Peyer's patch (tissue), 4 donors: ENCODE data around the gene SUMO3. TPM values are rescaled to one million over a fixed set of nuclear protein-coding genes. Genes with fewer than 3 reads are reported as not detected.

Source experiments
- DNase-seq, 3 donors: peaks; one replicate each; pipeline ENCODE4 v3.0.0-alpha.2; 2017 to 2019
- H3K27ac ChIP-seq, 4 donors: fragments of 200-600 bp; sonication (generic); one replicate each; pipeline ENCODE4 v1.5.1; 2016 to 2019
- H3K27me3 ChIP-seq, 2 donors: fragments of 200-600 bp; sonication (generic); one replicate each; pipeline ENCODE4 v1.5.1; 2019
- H3K36me3 ChIP-seq, 3 donors: fragments of 200-600 bp; sonication (generic); one replicate each; pipeline ENCODE4 v1.5.1; 2016 to 2019
- H3K4me1 ChIP-seq, 4 donors: fragments of 200-600 bp; sonication (generic); one replicate each; pipeline ENCODE4 v1.5.1; 2016 to 2019
- H3K4me3 ChIP-seq, 4 donors: fragments of 200-600 bp; sonication (generic); 1 replicate in 3 of 4; 2 replicates in 1 of 4; pipeline ENCODE4 v1.5.1; 2016 to 2019; ENCODE audit warnings: mild to moderate bottlenecking in 1 of 4
- H3K9me3 ChIP-seq, 4 donors: fragments of 200-600 bp; sonication (generic); one replicate each; pipeline ENCODE4 v1.5.1; 2016 to 2019; ENCODE audit warnings: mild to moderate bottlenecking in 1 of 4
- POLR2A ChIP-seq, 2 donors: fragments of 450-650 bp; IDR thresholded peaks; one replicate each; pipeline ENCODE4 v1.5.1; 2017; ENCODE audit warnings: antibody characterized with exemption in 2 of 2, mild to moderate bottlenecking in 2 of 2, moderate library complexity in 2 of 2
- total RNA-seq, 4 donors: library from RNA; depleted of rRNA; stranded (reverse); fragments of >200 nt; gene quantifications; one replicate each; pipeline ENCODE4 v1.1.0, GENCODE V29; 2016
- TF ChIP-seq, protein P1 (sequence below), 6 experiments: fragments of 450-650 bp in 4 of 6; fragments of 200-600 bp in 2 of 6; sonication (generic) in 1 of 6; IDR thresholded peaks; one replicate each; pipeline ENCODE4 v1.5.1; 2017 to 2019; ENCODE audit warnings: antibody characterized with exemption in 6 of 6, mild to moderate bottlenecking in 3 of 6, moderate library complexity in 1 of 6

Gene SUMO3
- total RNA-seq, 4 donors from 2014 or later, result 42.6 to 57.6 (median 49.8) TPM

DNA sequence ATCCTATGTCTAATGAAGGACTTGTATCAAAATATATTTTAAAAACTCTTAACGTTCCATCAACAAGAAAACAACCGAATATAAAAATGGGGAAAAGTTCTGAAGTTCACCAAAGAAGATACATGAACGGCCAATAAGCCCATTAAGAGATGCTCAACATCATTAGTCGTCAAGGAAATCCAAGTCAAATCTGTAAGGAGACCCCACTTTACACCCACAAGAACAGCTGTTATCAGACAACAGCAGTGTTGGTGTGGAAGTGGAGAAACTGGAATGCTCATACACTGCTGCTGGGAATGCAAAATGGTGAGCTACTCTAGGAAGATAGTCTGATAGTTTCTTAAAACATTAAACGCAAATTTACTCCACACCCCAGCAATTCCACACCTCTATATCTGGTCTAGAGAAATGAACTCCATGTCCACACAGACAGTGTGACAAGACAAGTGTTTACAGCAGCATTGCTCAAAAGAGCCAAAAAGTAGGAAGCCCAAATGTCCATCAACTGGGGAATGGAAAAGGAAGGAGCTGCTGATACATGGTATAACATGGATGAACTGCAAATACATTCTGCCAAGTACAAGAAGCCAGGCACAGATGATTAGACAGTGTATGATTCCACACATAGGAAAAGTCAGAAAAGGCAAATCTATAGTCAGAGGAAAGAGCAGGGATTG, 34.7 kb downstream of the SUMO3 start:
- H3K4me1 ChIP-seq, result peaks cover 0 to 15% (median 0%) of the 10 kb centered on the region in 4 donors
- H3K4me3 ChIP-seq, result no peak overlapping the region
- H3K27ac ChIP-seq, result no peak overlapping the region
- no peak for TF ChIP-seq POLR2A (IDR thresholded peaks at IDR 0.05)
- TF ChIP-seq, protein P1, sequence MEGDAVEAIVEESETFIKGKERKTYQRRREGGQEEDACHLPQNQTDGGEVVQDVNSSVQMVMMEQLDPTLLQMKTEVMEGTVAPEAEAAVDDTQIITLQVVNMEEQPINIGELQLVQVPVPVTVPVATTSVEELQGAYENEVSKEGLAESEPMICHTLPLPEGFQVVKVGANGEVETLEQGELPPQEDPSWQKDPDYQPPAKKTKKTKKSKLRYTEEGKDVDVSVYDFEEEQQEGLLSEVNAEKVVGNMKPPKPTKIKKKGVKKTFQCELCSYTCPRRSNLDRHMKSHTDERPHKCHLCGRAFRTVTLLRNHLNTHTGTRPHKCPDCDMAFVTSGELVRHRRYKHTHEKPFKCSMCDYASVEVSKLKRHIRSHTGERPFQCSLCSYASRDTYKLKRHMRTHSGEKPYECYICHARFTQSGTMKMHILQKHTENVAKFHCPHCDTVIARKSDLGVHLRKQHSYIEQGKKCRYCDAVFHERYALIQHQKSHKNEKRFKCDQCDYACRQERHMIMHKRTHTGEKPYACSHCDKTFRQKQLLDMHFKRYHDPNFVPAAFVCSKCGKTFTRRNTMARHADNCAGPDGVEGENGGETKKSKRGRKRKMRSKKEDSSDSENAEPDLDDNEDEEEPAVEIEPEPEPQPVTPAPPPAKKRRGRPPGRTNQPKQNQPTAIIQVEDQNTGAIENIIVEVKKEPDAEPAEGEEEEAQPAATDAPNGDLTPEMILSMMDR (IDR thresholded peaks at IDR 0.05), result no peak
- H3K9me3 ChIP-seq, result no peaks in the 10 kb centered on the region
- no peak for DNase-seq
- H3K36me3 ChIP-seq, result peaks cover 0 to 6% (median 0%) of the 10 kb centered on the region in 3 donors
- H3K27me3 ChIP-seq, result no peaks in the 10 kb centered on the region

DNA sequence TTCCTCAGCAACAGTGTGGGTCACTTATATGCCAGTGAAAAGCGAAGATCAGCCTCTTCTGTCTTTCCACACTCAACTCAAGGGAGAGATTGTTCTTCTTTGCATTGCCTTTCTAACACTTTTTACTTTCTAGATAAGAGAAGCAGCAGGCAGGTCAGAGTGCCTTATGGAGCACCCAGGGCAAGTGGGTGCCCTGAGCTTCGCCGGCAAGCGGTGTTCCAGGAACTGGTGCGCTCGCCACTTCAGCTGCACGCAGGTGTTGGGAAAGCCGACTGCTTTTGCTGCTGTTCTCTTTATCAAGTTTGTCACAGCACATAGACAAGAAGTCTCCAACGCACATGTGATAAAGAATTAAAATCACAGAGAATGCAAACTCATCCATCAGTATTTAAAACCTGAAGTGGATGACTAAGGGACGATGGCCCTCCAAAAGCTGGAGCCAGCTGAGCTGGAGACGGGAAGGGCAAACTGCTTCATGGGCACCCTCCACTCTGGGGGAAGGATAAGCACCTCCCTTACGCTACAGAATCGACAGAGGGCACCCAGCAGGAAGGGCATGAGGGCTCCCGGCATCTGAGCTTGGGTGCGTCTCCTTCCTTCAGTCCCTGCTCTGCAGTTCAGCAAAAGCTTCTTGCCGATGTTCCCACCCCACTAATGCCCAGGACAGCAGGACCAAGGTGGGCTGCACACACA, 36.9 kb downstream of the SUMO3 start:
- Histone ChIP-seq H3K9me3 (no peaks in the 10 kb centered on the region), H3K27me3 (no peaks in the 10 kb centered on the region), H3K4me1 (peaks cover 0 to 16% (median 0%) of the 10 kb centered on the region in 4 donors), H3K4me3 (no peak overlapping the region), H3K36me3 (peaks cover 0 to 19% (median 0%) of the 10 kb centered on the region in 3 donors), H3K27ac (no peak overlapping the region)
- TF ChIP-seq, protein P1 (IDR thresholded peaks at IDR 0.05), result no peak
- no peak for TF ChIP-seq POLR2A (IDR thresholded peaks at IDR 0.05)
- DNase-seq, result no peak

DNA sequence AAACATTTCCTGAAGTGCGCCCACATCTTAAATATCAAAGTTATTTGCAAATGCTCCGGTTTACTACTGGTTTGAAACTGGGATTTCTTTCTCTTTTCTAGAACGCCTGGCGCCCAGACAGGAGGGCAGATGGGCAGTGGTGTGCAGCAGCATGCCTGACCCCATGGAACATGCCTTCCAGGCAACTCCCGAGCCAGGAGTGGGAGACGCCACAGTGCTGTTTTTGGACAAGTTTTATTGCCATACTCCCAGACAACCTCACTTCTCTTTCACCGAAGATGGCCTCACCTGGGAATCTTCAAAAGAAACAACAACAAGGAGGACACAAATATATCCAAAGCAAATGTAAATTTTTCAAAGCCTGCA, 37.7 kb downstream of the SUMO3 start:
- no peak for TF ChIP-seq POLR2A (IDR thresholded peaks at IDR 0.05)
- TF ChIP-seq, protein P1 (IDR thresholded peaks at IDR 0.05), result no peak
- H3K4me1 ChIP-seq, result peaks cover 0 to 16% (median 0%) of the 10 kb centered on the region in 4 donors
- DNase-seq, result no peak
- no peaks in the 10 kb centered on the region for H3K9me3 ChIP-seq
- H3K27me3 ChIP-seq, result no peaks in the 10 kb centered on the region
- no peak overlapping the region for H3K27ac ChIP-seq
- peaks cover 0 to 27% (median 0%) of the 10 kb centered on the region in 3 donors for H3K36me3 ChIP-seq
- H3K4me3 ChIP-seq, result no peak overlapping the region

DNA sequence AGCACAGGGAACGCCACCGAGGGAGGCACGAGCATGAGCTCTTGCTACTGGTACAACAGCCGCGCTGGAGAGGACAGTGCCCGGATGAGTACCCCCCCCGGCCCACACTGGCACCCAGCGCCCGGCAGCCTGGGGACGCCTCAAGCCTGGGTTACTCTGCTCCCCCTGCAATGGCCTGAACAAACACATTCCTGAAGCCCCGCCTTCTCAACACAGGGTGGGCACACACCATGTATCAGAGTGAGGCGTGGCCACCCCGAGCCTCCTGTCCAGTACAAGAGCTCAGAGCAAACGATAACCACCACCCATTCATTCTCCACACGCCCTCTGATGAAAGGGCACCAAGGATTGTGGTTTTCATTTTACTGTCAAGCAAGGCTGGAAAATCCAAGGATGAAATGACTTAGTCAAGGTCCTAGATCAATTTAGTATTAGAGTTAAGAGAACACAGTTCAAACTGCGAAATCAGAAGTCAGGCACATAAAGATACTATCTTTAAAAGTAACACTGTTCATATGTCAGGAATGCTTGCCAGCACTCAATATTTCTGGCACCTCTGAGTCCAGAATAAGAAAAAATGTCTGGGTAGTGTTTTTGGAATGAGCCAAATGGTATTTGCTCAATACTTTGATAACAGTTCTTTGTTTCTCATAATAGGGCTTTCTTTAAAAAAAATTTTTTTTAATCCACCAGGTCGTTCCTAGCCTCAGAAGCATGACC, 38.3 kb downstream of the SUMO3 start:
- TF ChIP-seq POLR2A (IDR thresholded peaks at IDR 0.05), result no peak
- TF ChIP-seq, protein P1 (IDR thresholded peaks at IDR 0.05), result no peak
- Histone ChIP-seq H3K9me3 (no peaks in the 10 kb centered on the region), H3K4me1 (peaks cover 0 to 16% (median 0%) of the 10 kb centered on the region in 4 donors), H3K27me3 (no peaks in the 10 kb centered on the region), H3K27ac (no peak overlapping the region), H3K36me3 (peaks cover 0 to 28% (median 0%) of the 10 kb centered on the region in 3 donors), H3K4me3 (no peak overlapping the region)
- no peak for DNase-seq

DNA sequence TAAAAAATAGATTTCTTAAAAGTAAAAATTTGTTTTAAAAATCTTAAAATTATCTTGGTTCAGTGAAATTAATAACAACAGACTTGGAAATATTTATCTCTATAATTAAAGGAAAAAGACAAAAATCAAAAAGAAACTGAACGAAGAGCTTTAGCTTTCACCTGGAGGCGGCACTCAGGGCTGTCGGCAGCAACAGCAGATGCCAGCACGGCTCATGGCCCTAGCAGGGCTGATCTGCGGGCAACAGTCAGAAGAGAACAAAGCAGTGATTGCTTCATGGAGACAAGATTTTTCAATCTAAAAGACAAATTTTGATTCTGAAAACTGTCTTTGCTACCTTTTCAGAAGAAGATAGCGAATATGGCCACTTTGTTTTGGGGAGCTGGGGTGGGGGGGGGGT, 38.9 kb downstream of the SUMO3 start:
- Histone ChIP-seq H3K36me3 (peaks cover 0 to 29% (median 0%) of the 10 kb centered on the region in 3 donors), H3K27me3 (no peaks in the 10 kb centered on the region), H3K4me3 (no peak overlapping the region), H3K27ac (no peak overlapping the region), H3K9me3 (no peaks in the 10 kb centered on the region), H3K4me1 (peaks cover 0 to 16% (median 0%) of the 10 kb centered on the region in 4 donors)
- no peak for DNase-seq
- TF ChIP-seq, protein P1 (IDR thresholded peaks at IDR 0.05), result no peak
- TF ChIP-seq POLR2A (IDR thresholded peaks at IDR 0.05), result no peak
